HEK293T (cell line): Measurements from ENCODE around the gene UBA7.

Experiments
- CTBP1 ChIP-seq: fragments of 450-650 bp; IDR thresholded peaks from 2 replicates; pipeline ENCODE4 v1.6.1; 2016; ENCODE audit warnings: borderline replicate concordance
- FOXA1 ChIP-seq: fragments of 450-650 bp; IDR thresholded peaks from 2 replicates; pipeline ENCODE4 v1.6.1; 2016; ENCODE audit warnings: mild to moderate bottlenecking
- FOXM1 ChIP-seq: fragments of 450-650 bp; IDR thresholded peaks from 2 replicates; pipeline ENCODE4 v1.6.1; 2017; ENCODE audit warnings: mild to moderate bottlenecking, borderline replicate concordance
- HDGF ChIP-seq: fragments of 450-650 bp; IDR thresholded peaks from 2 replicates; pipeline ENCODE4 v1.6.1; 2017; ENCODE audit warnings: antibody characterized with exemption, borderline replicate concordance
- NFRKB ChIP-seq: fragments of 450-650 bp; IDR thresholded peaks from 2 replicates; pipeline ENCODE4 v1.6.1; 2016; ENCODE audit warnings: mild to moderate bottlenecking, moderate library complexity
- SUZ12 ChIP-seq: fragments of 450-650 bp; IDR thresholded peaks from 2 replicates; pipeline ENCODE4 v1.6.1; 2016; ENCODE audit warnings: mild to moderate bottlenecking
- ZNF384 ChIP-seq: fragments of 450-650 bp; IDR thresholded peaks from 2 replicates; pipeline ENCODE4 v1.6.1; 2016

DNA sequence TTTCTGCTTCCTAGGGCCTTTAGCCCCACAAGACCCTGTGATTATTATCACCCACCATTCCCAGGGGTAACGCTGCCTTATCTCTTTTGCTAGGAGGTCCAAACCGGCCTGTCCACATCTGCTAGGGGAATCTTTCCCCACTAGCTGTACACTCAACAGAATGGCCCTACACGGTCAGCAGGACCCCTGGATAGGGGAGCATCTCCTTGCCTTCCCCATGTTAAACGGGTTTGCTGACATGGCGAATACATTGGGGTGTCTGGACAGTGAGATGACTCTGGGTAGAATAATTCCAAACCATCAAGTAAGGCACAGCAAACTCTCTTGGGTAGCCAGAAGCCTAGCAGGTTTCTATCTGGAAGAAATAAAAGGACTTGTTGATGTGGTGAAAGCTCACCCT is 41.9 kb upstream of the UBA7 start:
- TF ChIP-seq HDGF: no peak
- TF ChIP-seq FOXM1: no peak
- TF ChIP-seq SUZ12: no peak
- TF ChIP-seq FOXA1: no peak
- TF ChIP-seq CTBP1: no peak
- no peak for TF ChIP-seq NFRKB
- TF ChIP-seq ZNF384: no peak
